HepG2 (cell line): ENCODE measurements around the gene PPIL6. TPM values are rescaled to one million over a fixed set of nuclear protein-coding genes. Genes with fewer than 3 reads are reported as not detected.

Source experiments
- ATAC-seq: fragments of 200-7000 bp; cut with Tn5 transposase; 3 replicates; pipeline ENCODE4 v1.9.1; 2020; ENCODE audit warnings: mild to moderate bottlenecking, moderate library complexity
- BruUV-seq: library from RNA; stranded (reverse); fragments of 400-500 nt; replicated peaks from 2 replicates; lab custom pipeline; 2021; lab: Mats Ljungman, UMichigan
- CTCF ChIA-PET: fragments of 300-600 bp; formaldehyde crosslinking; extraction: SDS; loops from one replicate; lab custom pipeline; 2021; ENCODE audit warnings: low total read pairs, inconsistent platforms, low intra/inter-chr PET ratio; lab: Yijun Ruan, JAX
- POLR2A ChIA-PET: fragments of 350-600 bp; sonication (Branson Sonifier 250); formaldehyde crosslinking; loops from one replicate; lab custom pipeline; 2020; ENCODE audit warnings: antibody characterized with exemption, inconsistent platforms; lab: Yijun Ruan, JAX
- DNase-seq: peaks from one replicate; pipeline ENCODE4 v3.0.0-alpha.2; 2015; ENCODE audit warnings: low spot score
- FAIRE-seq: peaks from 3 replicates; lab custom pipeline; 2011; peaks lifted over from hg19 to GRCh38; lab: Jason Lieb, UNC
- H2AFZ ChIP-seq: one replicate; pipeline ENCODE4 v1.6.1; 2011; ENCODE audit warnings: low read length, inconsistent platforms
- H3K27ac ChIP-seq: fragments of 300-600 bp; 3 replicates; pipeline ENCODE4 v1.8.0; 2011; ENCODE audit warnings: mixed run types, mild to moderate bottlenecking, mixed read lengths, low read length, inconsistent platforms; ENCODE audit not compliant: insufficient read depth; ENCODE audit errors: extremely low read length
- H3K27me3 ChIP-seq, 2 experiments: fragments of 200-600 bp in 1 of 2; 2 replicates in 1 of 2; 3 replicates in 1 of 2; pipeline versions ENCODE4 v1.6.0 to v1.8.0; 2011; ENCODE audit warnings: low read length in 2 of 2, mild to moderate bottlenecking in 2 of 2, moderate library complexity in 2 of 2, inconsistent platforms in 1 of 2; ENCODE audit not compliant: insufficient read depth in 2 of 2, control insufficient read depth in 1 of 2
- H3K36me3 ChIP-seq, 2 experiments: fragments of 200-600 bp in 1 of 2; replicated peaks in 1 of 2; 2 replicates in 1 of 2; 3 replicates in 1 of 2; pipeline versions ENCODE4 v1.5.1 to v1.8.0; 2011; ENCODE audit warnings: low read length in 2 of 2, inconsistent platforms in 1 of 2; ENCODE audit not compliant: insufficient read depth in 2 of 2, control insufficient read depth in 1 of 2
- H3K4me1 ChIP-seq: 2 replicates; pipeline ENCODE4 v1.5.1; 2012; ENCODE audit warnings: low read length, inconsistent platforms; ENCODE audit not compliant: insufficient read depth
- H3K4me2 ChIP-seq: 2 replicates; pipeline ENCODE4 v1.6.0; 2011; ENCODE audit warnings: low read depth, low read length, inconsistent platforms
- H3K4me3 ChIP-seq, 3 experiments: fragments of 200-600 bp in 1 of 3; sonication (generic), shearing (Covaris generic) in 1 of 3; replicated peaks in 1 of 3; 2 replicates each; pipeline ENCODE4 v1.5.1; 2011 to 2016; ENCODE audit warnings: low read length in 3 of 3, inconsistent platforms in 2 of 3, low read depth in 2 of 3, mild to moderate bottlenecking in 2 of 3, control low read depth in 1 of 3, mixed read lengths in 1 of 3; ENCODE audit not compliant: insufficient read depth in 1 of 3
- H3K79me2 ChIP-seq: one replicate; pipeline ENCODE4 v1.6.1; 2011; ENCODE audit warnings: low read length, inconsistent platforms; ENCODE audit not compliant: insufficient read depth
- H3K9ac ChIP-seq: 2 replicates; pipeline ENCODE4 v1.6.0; 2011; ENCODE audit warnings: mild to moderate bottlenecking, low read depth, low read length, inconsistent platforms; ENCODE audit not compliant: insufficient read depth
- H3K9me3 ChIP-seq: 2 replicates; pipeline ENCODE4 v1.5.1; 2012; ENCODE audit warnings: mild to moderate bottlenecking, low read length
- H4K20me1 ChIP-seq: 2 replicates; pipeline ENCODE4 v1.6.0; 2011; ENCODE audit warnings: inconsistent platforms, mild to moderate bottlenecking, low read length, moderate library complexity; ENCODE audit not compliant: insufficient read depth
- HNF4A ChIP-seq: sonication (generic); formaldehyde crosslinking; IDR thresholded peaks from 2 replicates; pipeline ENCODE4 v1.4.0; 2020; ENCODE audit warnings: missing genetic modification reagents
- SOX5 ChIP-seq: IDR thresholded peaks from 2 replicates; pipeline ENCODE4 v1.6.1; 2016; ENCODE audit warnings: borderline replicate concordance
- USF2 ChIP-seq, 2 experiments: sonication (generic) in 1 of 2; formaldehyde crosslinking in 1 of 2; IDR thresholded peaks; 2 replicates each; pipeline versions ENCODE4 v1.5.1 to v1.6.1; 2011 to 2020; ENCODE audit warnings: borderline replicate concordance in 1 of 2, low read depth in 1 of 2, low read length in 1 of 2, mild to moderate bottlenecking in 1 of 2, missing genetic modification reagents in 1 of 2, moderate library complexity in 1 of 2
- ZNF382 ChIP-seq: sonication (generic); formaldehyde crosslinking; IDR thresholded peaks from 2 replicates; pipeline ENCODE4 v1.5.0; 2020; ENCODE audit warnings: missing genetic modification reagents, mild to moderate bottlenecking, borderline replicate concordance
- WGBS: methylation state at CpG from one replicate; pipeline ENCODE4 v1.1.6; 2017; ENCODE audit warnings: low lambda C conversion rate; 5-methylcytosine and 5-hydroxymethylcytosine counted together
- in situ Hi-C: cut with HindIII; loops from 2 replicates; pipeline ENCODE4 v1.10.0; 2017; ENCODE audit warnings: low pct_unique_long_range_greater_than_20kb; ENCODE audit not compliant: extremely low pct_ligation_motif_present
- intact Hi-C: fragments of 100-400 bp; cut with micrococcal nuclease; formaldehyde crosslinking; loops from one replicate; pipeline ENCODE4 v1.10.0; 2022; ENCODE audit not compliant: unreplicated experiment
- polyA plus RNA-seq, 8 experiments: library from polyadenylated mRNA; depleted of rRNA in 3 of 8; stranded (reverse) in 7 of 8; unstranded in 1 of 8; fragments of >200 nt; fragmentation: Illumina TruSeq in 4 of 8; extraction: Trizol in 4 of 8; gene quantifications; 2 replicates each; pipeline versions ENCODE4 v1.2.1 to v1.2.3, GENCODE V29; 2011 to 2016; ENCODE audit warnings: low read depth in 4 of 8, missing spikeins in 1 of 8, mixed read lengths in 1 of 8; ENCODE audit not compliant: insufficient read depth in 1 of 8
- total RNA-seq, 5 experiments: library from RNA; depleted of rRNA; stranded (reverse); fragments of >200 nt; fragmentation: Illumina TruSeq; extraction: Trizol; gene quantifications; 2 replicates each; pipeline ENCODE4 v1.2.3, GENCODE V29; 2016; ENCODE audit warnings: low read depth in 1 of 5
- TF ChIP-seq, protein P1 (sequence below): sonication (generic); formaldehyde crosslinking; IDR thresholded peaks from 2 replicates; pipeline ENCODE4 v1.4.0; 2020; ENCODE audit warnings: mild to moderate bottlenecking, missing genetic modification reagents
- TF ChIP-seq, protein P2 (sequence below): sonication (generic); formaldehyde crosslinking; IDR thresholded peaks from 2 replicates; pipeline ENCODE4 v1.8.1; 2023; ENCODE audit warnings: mild to moderate bottlenecking, inconsistent platforms, moderate library complexity, missing genetic modification reagents, borderline replicate concordance

The PPIL6 gene
- total and polyA plus RNA-seq, 2 of the 13 experiments (the other 11 are each of a cell fraction or from before 2014, with no cell fraction given): 0.22 to 0.46 TPM

- POLR2A ChIA-PET: interaction anchor here (0.8 kb wide), 1 partner anchor 38 kb away, joined by 3 read pairs; the partner anchor contains the start of gene SMPD2
- peak overlapping the region in 2 of 3 experiments; percentile 11 to 25; a peak in 2 of 6 replicates for H3K4me3 ChIP-seq
- no peaks in the 10 kb centered on the region for H4K20me1 ChIP-seq
- no peak overlapping the region for H2AFZ ChIP-seq
- WGBS: 28% methylated on average over 5 of the region's 5 CpGs
- H3K9me3 ChIP-seq: no peaks in the 10 kb centered on the region
- intact Hi-C loops: loop anchor here (2.0 kb wide), 1 partner anchor 38 kb away; the partner anchor contains the start of genes PPIL6 and SMPD2
- FAIRE-seq (peak; percentile 28), DNase-seq (peak; percentile 50), ATAC-seq (peak; percentile 6; the same call in 1 of the 3 replicates)
- BruUV-seq: no TSS peak
- H3K9ac ChIP-seq: no peak overlapping the region
- peaks cover 4 to 20% of the 10 kb centered on the region in 2 experiments; a peak in 4 of 5 replicates for H3K36me3 ChIP-seq
- H3K4me2 ChIP-seq: peak overlapping the region; percentile 65
- H3K27ac ChIP-seq: peak overlapping the region; percentile 36
- in situ Hi-C loops: no loop called here
- peaks cover 68% of the 10 kb centered on the region for H3K4me1 ChIP-seq
- peak; percentile 40; the same call in 1 of the 2 replicates for TF ChIP-seq HNF4A (CRISPR knock-in tag)
- TF ChIP-seq USF2 (IDR thresholded peaks at IDR 0.05; ENCODE audit: low read depth, low read length): 0 out of 2 replicates have a peak, but pooled peaks have one; percentile 4
- no peak; the same call in 1 of the 2 replicates for TF ChIP-seq USF2 (CRISPR knock-in tag; IDR thresholded peaks at IDR 0.05; ENCODE audit: borderline replicate concordance)
- TF ChIP-seq SOX5: peak; percentile 12; the same call in 1 of the 2 replicates
- TF ChIP-seq, protein P1, sequence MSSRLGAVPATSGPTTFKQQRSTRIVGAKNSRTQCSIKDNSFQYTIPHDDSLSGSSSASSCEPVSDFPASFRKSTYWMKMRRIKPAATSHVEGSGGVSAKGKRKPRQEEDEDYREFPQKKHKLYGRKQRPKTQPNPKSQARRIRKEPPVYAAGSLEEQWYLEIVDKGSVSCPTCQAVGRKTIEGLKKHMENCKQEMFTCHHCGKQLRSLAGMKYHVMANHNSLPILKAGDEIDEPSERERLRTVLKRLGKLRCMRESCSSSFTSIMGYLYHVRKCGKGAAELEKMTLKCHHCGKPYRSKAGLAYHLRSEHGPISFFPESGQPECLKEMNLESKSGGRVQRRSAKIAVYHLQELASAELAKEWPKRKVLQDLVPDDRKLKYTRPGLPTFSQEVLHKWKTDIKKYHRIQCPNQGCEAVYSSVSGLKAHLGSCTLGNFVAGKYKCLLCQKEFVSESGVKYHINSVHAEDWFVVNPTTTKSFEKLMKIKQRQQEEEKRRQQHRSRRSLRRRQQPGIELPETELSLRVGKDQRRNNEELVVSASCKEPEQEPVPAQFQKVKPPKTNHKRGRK (CRISPR knock-in tag): no peak
- TF ChIP-seq, protein P2, sequence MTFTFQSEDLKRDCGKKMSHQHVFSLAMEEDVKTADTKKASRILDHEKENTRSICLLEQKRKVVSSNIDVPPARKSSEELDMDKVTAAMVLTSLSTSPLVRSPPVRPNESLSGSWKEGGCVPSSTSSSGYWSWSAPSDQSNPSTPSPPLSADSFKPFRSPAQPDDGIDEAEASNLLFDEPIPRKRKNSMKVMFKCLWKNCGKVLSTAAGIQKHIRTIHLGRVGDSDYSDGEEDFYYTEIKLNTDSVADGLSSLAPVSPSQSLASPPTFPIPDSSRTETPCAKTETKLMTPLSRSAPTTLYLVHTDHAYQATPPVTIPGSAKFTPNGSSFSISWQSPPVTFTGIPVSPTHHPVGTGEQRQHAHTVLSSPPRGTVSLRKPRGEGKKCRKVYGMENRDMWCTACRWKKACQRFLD (CRISPR knock-in tag): no peak
- peak; percentile 73; the same call in 1 of the 2 replicates for TF ChIP-seq ZNF382
- no peaks in the 10 kb centered on the region for H3K27me3 ChIP-seq
- H3K79me2 ChIP-seq: peaks cover 22% of the 10 kb centered on the region
- CTCF ChIA-PET: no interaction called here
These were observed 38.6 kb upstream of the PPIL6 start for GRCh38 chr6:109478841-109479624.
